CD4-positive, alpha-beta T cell treated with Interleukin-15 for 1 hour (primary cell): Measurements from ENCODE around the gene HACD3.
"Not testable (repeated sequence)": the region's sequence is repeated elsewhere in the genome, so short reads cannot be mapped to it uniquely, and the experiment has no call there.

Source experiments
- DNase-seq: peaks from one replicate; pipeline ENCODE4 v3.0.0-alpha.2; 2020

The HACD3 gene

GRCh38 chr15:65530318-65531111 lies at the start of gene HACD3:
Gene HACD3 (plus strand): TSS chr15:65530463. CDS start chr15:65530632, 169 bp downstream.
- peak; percentile 89 for DNase-seq

- DNase-seq = no peak
Observed at GRCh38 chr15:65484876-65485275, 45.4 kb upstream of the HACD3 start.

- DNase-seq = no peak
Observed at GRCh38 chr15:65494076-65494475, 36.2 kb upstream of the HACD3 start.

GRCh38 chr15:65509321-65509720 lies 20.9 kb upstream of the HACD3 start:
- no peak for DNase-seq

- no peak for DNase-seq
Observed at GRCh38 chr15:65512189-65512588, 18.1 kb upstream of the HACD3 start.

- no peak for DNase-seq
Observed at GRCh38 chr15:65512807-65513416, 17.4 kb upstream of the HACD3 start.

GRCh38 chr15:65516997-65517865 lies 13.0 kb upstream of the HACD3 start, which contains the start of gene DPP8:
Gene DPP8 (minus strand): TSS chr15:65517689. CDS start chr15:65512553, 5,136 bp downstream.
- DNase-seq = peak; percentile 92

GRCh38 chr15:65517866-65518207 lies 12.4 kb upstream of the HACD3 start:
- no peak for DNase-seq

GRCh38 chr15:65518633-65519285 lies 11.5 kb upstream of the HACD3 start:
- no peak for DNase-seq

GRCh38 chr15:65521350-65521749 lies 8.9 kb upstream of the HACD3 start:
- no peak for DNase-seq

GRCh38 chr15:65524226-65524625 lies 6.0 kb upstream of the HACD3 start:
- DNase-seq = no peak

- DNase-seq = no peak
Observed at GRCh38 chr15:65525622-65526021, 4.6 kb upstream of the HACD3 start.

- DNase-seq = no peak
Observed at GRCh38 chr15:65528461-65529060, 1.7 kb upstream of the HACD3 start.

- DNase-seq = no peak
Observed at GRCh38 chr15:65529762-65530317, 423 bp upstream of the HACD3 start.

GRCh38 chr15:65532738-65533051 lies 2.4 kb downstream of the HACD3 start:
- DNase-seq = no peak

- no peak for DNase-seq
Observed at GRCh38 chr15:65533057-65533756, 2.9 kb downstream of the HACD3 start.

GRCh38 chr15:65535192-65535591 lies 4.9 kb downstream of the HACD3 start:
- DNase-seq = no peak

GRCh38 chr15:65540314-65540713 lies 10.1 kb downstream of the HACD3 start:
- DNase-seq = no peak

GRCh38 chr15:65541231-65541820 lies 11.1 kb downstream of the HACD3 start:
- no peak for DNase-seq

- DNase-seq = no peak
Observed at GRCh38 chr15:65547841-65548240, 17.6 kb downstream of the HACD3 start.

- not testable (repeated sequence) for DNase-seq
Observed at GRCh38 chr15:65549288-65549687, 19.0 kb downstream of the HACD3 start.
